Liver (tissue), 9 donors: ENCODE data around the gene CDC42BPA. TPM values are rescaled to one million over a fixed set of nuclear protein-coding genes. Genes with fewer than 3 reads are reported as not detected.
A peak's percentile ranks its signal among the peaks of the same experiment; 100 is the strongest.
"Not testable (repeated sequence)": the region's sequence is repeated elsewhere in the genome, so short reads cannot be mapped to it uniquely, and the experiment has no call there.

Experiments
- DNase-seq: peaks from one replicate; pipeline ENCODE4 v3.0.0-alpha.2; 2017; ENCODE audit warnings: low spot score
- H3K27ac ChIP-seq, 2 donors: one replicate each; pipeline ENCODE4 v1.7.0; 2013; ENCODE audit warnings: inconsistent platforms in 2 of 2, low read length in 2 of 2, control low read depth in 1 of 2, low read depth in 1 of 2, mild to moderate bottlenecking in 1 of 2
- H3K27me3 ChIP-seq, 4 donors: one replicate each; pipeline versions ENCODE4 v1.6.1 to v1.7.0; 2013; ENCODE audit warnings: low read length in 3 of 4, inconsistent platforms in 1 of 4, mild to moderate bottlenecking in 1 of 4, moderate library complexity in 1 of 4; ENCODE audit not compliant: control insufficient read depth in 4 of 4, insufficient read depth in 4 of 4
- H3K36me3 ChIP-seq, 4 donors: one replicate each; pipeline versions ENCODE4 v1.6.1 to v1.7.0; 2013; ENCODE audit warnings: low read length in 3 of 4, mild to moderate bottlenecking in 3 of 4, low read depth in 1 of 4, moderate library complexity in 1 of 4; ENCODE audit not compliant: control insufficient read depth in 4 of 4, insufficient read depth in 3 of 4
- H3K4me1 ChIP-seq, 4 donors: one replicate each; pipeline versions ENCODE4 v1.6.1 to v1.7.0; 2013; ENCODE audit warnings: low read length in 3 of 4, mild to moderate bottlenecking in 3 of 4, moderate library complexity in 1 of 4; ENCODE audit not compliant: control insufficient read depth in 4 of 4, insufficient read depth in 4 of 4
- H3K4me3 ChIP-seq, 3 donors: one replicate each; pipeline versions ENCODE4 v1.6.1 to v1.7.0; 2013; ENCODE audit warnings: low read length in 3 of 3, control low read depth in 1 of 3, low read depth in 1 of 3, mild to moderate bottlenecking in 1 of 3
- H3K9ac ChIP-seq, 2 donors: one replicate each; pipeline ENCODE4 v1.7.0; 2013; ENCODE audit warnings: low read length in 2 of 2, mild to moderate bottlenecking in 2 of 2, moderate library complexity in 2 of 2, control low read depth in 1 of 2, low read depth in 1 of 2
- H3K9me3 ChIP-seq, 4 donors: one replicate each; pipeline versions ENCODE4 v1.6.1 to v1.7.0; 2013; ENCODE audit warnings: low read length in 3 of 4; ENCODE audit not compliant: control insufficient read depth in 4 of 4
- ATF3 ChIP-seq: IDR thresholded peaks from 2 replicates; pipeline ENCODE4 v1.6.1; 2016; ENCODE audit warnings: antibody characterized with exemption
- EGR1 ChIP-seq, 2 donors: IDR thresholded peaks; 2 replicates each; pipeline ENCODE4 v1.6.1; 2016 to 2018; ENCODE audit warnings: antibody characterized with exemption in 2 of 2, low read depth in 2 of 2
- FOXA1 ChIP-seq: IDR thresholded peaks from 2 replicates; pipeline ENCODE4 v1.6.1; 2016; ENCODE audit warnings: antibody characterized with exemption
- FOXA2 ChIP-seq: IDR thresholded peaks from 2 replicates; pipeline ENCODE4 v1.6.1; 2016; ENCODE audit warnings: antibody characterized with exemption
- GABPA ChIP-seq, 2 donors: IDR thresholded peaks in 1 of 2; conservative IDR thresholded peaks in 1 of 2; 2 replicates each; pipeline ENCODE4 v1.6.1; 2016; ENCODE audit warnings: antibody characterized with exemption in 2 of 2, mild to moderate bottlenecking in 1 of 2, moderate library complexity in 1 of 2
- HNF4A ChIP-seq, 2 donors: conservative IDR thresholded peaks; 2 replicates each; pipeline ENCODE4 v1.6.1; 2016; ENCODE audit warnings: antibody characterized with exemption in 2 of 2, mild to moderate bottlenecking in 2 of 2
- HNF4G ChIP-seq: IDR thresholded peaks from 2 replicates; pipeline ENCODE4 v1.6.1; 2016; ENCODE audit warnings: antibody characterized with exemption
- JUND ChIP-seq, 2 donors: IDR thresholded peaks; 2 replicates each; pipeline ENCODE4 v1.6.1; 2016; ENCODE audit warnings: antibody characterized with exemption in 2 of 2
- MAX ChIP-seq: IDR thresholded peaks from 2 replicates; pipeline ENCODE4 v1.6.1; 2016; ENCODE audit warnings: antibody characterized with exemption
- NR2F2 ChIP-seq: IDR thresholded peaks from 2 replicates; pipeline ENCODE4 v1.6.1; 2016; ENCODE audit warnings: antibody characterized with exemption
- RAD21 ChIP-seq, 2 donors: IDR thresholded peaks; 2 replicates each; pipeline ENCODE4 v1.6.1; 2016; ENCODE audit warnings: antibody characterized with exemption in 2 of 2, mild to moderate bottlenecking in 2 of 2
- REST ChIP-seq: IDR thresholded peaks from 2 replicates; pipeline ENCODE4 v1.6.1; 2016; ENCODE audit warnings: antibody characterized with exemption, mild to moderate bottlenecking
- RXRA ChIP-seq, 2 donors: IDR thresholded peaks; 2 replicates each; pipeline ENCODE4 v1.6.1; 2017 to 2018; ENCODE audit warnings: antibody characterized with exemption in 2 of 2, mild to moderate bottlenecking in 1 of 2
- SP1 ChIP-seq: IDR thresholded peaks from 2 replicates; pipeline ENCODE4 v1.6.1; 2018; ENCODE audit warnings: antibody characterized with exemption, mild to moderate bottlenecking
- TAF1 ChIP-seq: conservative IDR thresholded peaks from 2 replicates; pipeline ENCODE4 v1.6.1; 2016; ENCODE audit warnings: antibody characterized with exemption, mild to moderate bottlenecking
- YY1 ChIP-seq: IDR thresholded peaks from 2 replicates; pipeline ENCODE4 v1.6.1; 2016; ENCODE audit warnings: antibody characterized with exemption, mild to moderate bottlenecking
- WGBS: extraction: QIAGEN DNeasy Blood & Tissue Kit; methylation state at CpG from one replicate; pipeline ENCODE4 v1.1.7; 2013; 5-methylcytosine and 5-hydroxymethylcytosine counted together
- polyA plus RNA-seq, 2 donors: library from polyadenylated mRNA; stranded (reverse) in 1 of 2; unstranded in 1 of 2; fragments of 200-250 nt in 1 of 2; fragments of >200 nt in 1 of 2; fragmentation: Nextera tagmentation in 1 of 2; extraction: Ambion mirVana in 1 of 2; gene quantifications; one replicate each; pipeline versions ENCODE4 v1.2.1 to v1.2.3, GENCODE V29; 2013 to 2015
- total RNA-seq, 2 donors: library from RNA; depleted of rRNA; stranded (reverse); fragments of >200 nt; gene quantifications; one replicate each; pipeline ENCODE4 v1.2.3, GENCODE V29; 2014
- donor health status: healthy.
- donor health status: healthy.
- donor health status: healthy.
- donor health status: healthy.
- donor health status: healthy.

The CDC42BPA gene
- total and polyA plus RNA-seq, 4 donors: 5.8 to 39.9 (median 24.3) TPM

- DNase-seq: no peak
- Histone ChIP-seq H3K4me1 (peaks cover 0 to 2% (median 0%) of the 10 kb centered on the region in 4 donors), H3K27me3 (no peaks in the 10 kb centered on the region), H3K36me3 (no peaks in the 10 kb centered on the region), H3K9me3 (no peaks in the 10 kb centered on the region), H3K4me3 (no peak overlapping the region), H3K9ac (no peak overlapping the region), H3K27ac (no peak overlapping the region)
- 93% methylated on average over 1 of the region's 1 CpG for WGBS
- no peak for TF ChIP-seq RAD21 (IDR thresholded peaks at IDR 0.05)
Observed at GRCh38 chr1:227280836-227281235, 37.5 kb downstream of the CDC42BPA start.

- H3K9ac ChIP-seq, H3K36me3 ChIP-seq, H3K27ac ChIP-seq, DNase-seq, H3K9me3 ChIP-seq, H3K4me1 ChIP-seq, H3K4me3 ChIP-seq, H3K27me3 ChIP-seq: not testable (repeated sequence)
- 98% methylated on average over 44 of the region's 44 CpGs for WGBS
Observed at GRCh38 chr1:227276156-227276693, 42.1 kb downstream of the CDC42BPA start.

GRCh38 chr1:227273557-227273956, 44.7 kb downstream of the CDC42BPA start:
- no peaks in the 10 kb centered on the region for H3K36me3 ChIP-seq
- H3K9me3 ChIP-seq: no peaks in the 10 kb centered on the region
- no peak overlapping the region for H3K27ac ChIP-seq
- H3K4me3 ChIP-seq: no peak overlapping the region
- no peaks in the 10 kb centered on the region for H3K27me3 ChIP-seq
- WGBS: 16% methylated on average over 2 of the region's 2 CpGs
- no peak for DNase-seq
- H3K4me1 ChIP-seq: peaks cover 0 to 9% (median 4%) of the 10 kb centered on the region in 4 donors
- no peak overlapping the region for H3K9ac ChIP-seq
- peak; percentile 99 for TF ChIP-seq REST
- no peak for TF ChIP-seq EGR1 (IDR thresholded peaks at IDR 0.05; ENCODE audit: low read depth in 2 of 2)

GRCh38 chr1:227272428-227272827, 45.9 kb downstream of the CDC42BPA start:
- H3K4me3 ChIP-seq: no peak overlapping the region
- H3K36me3 ChIP-seq: no peaks in the 10 kb centered on the region
- no peaks in the 10 kb centered on the region for H3K27me3 ChIP-seq
- H3K27ac ChIP-seq: no peak overlapping the region
- H3K9ac ChIP-seq: no peak overlapping the region
- H3K4me1 ChIP-seq: peaks cover 0 to 12% (median 4%) of the 10 kb centered on the region in 4 donors
- H3K9me3 ChIP-seq: no peaks in the 10 kb centered on the region
- DNase-seq: no peak
- TF ChIP-seq ATF3: no peak
- no peak for TF ChIP-seq MAX
- TF ChIP-seq TAF1: no peak
- no peak for TF ChIP-seq RAD21 (IDR thresholded peaks at IDR 0.05)
- TF ChIP-seq FOXA1: no peak
- no peak for TF ChIP-seq NR2F2
- no peak for TF ChIP-seq REST
- TF ChIP-seq YY1: no peak
- no peak for TF ChIP-seq GABPA (IDR thresholded peaks at IDR 0.05 in 1 of 2, conservative IDR thresholded peaks at IDR 0.05 in 1 of 2)
- no peak for TF ChIP-seq HNF4A (conservative IDR thresholded peaks at IDR 0.05)
- TF ChIP-seq SP1: no peak
- no peak for TF ChIP-seq JUND (IDR thresholded peaks at IDR 0.05)
- TF ChIP-seq RXRA (IDR thresholded peaks at IDR 0.05): no peak
- TF ChIP-seq FOXA2: no peak
- no peak for TF ChIP-seq HNF4G
